ENCODE results near the gene TMEM187.

Gene TMEM187

GRCh38 chrX:153955228-153955732 is 17.3 kb upstream of the TMEM187 start:
- DNase-seq: no peak

GRCh38 chrX:153956044-153956907 is 16.3 kb upstream of the TMEM187 start:
- no peak for DNase-seq

- DNase-seq: no peak
Measured at GRCh38 chrX:153957224-153957623, 15.3 kb upstream of the TMEM187 start.

- no peak for DNase-seq
Measured at GRCh38 chrX:153958605-153959004, 13.9 kb upstream of the TMEM187 start.

GRCh38 chrX:153959649-153960048 is 12.9 kb upstream of the TMEM187 start:
- DNase-seq: no peak

GRCh38 chrX:153960077-153960476 is 12.5 kb upstream of the TMEM187 start:
- no peak for DNase-seq

- no peak for DNase-seq
Measured at GRCh38 chrX:153960786-153961185, 11.8 kb upstream of the TMEM187 start.

- DNase-seq: no peak
Measured at GRCh38 chrX:153961292-153961691, 11.3 kb upstream of the TMEM187 start.

GRCh38 chrX:153963546-153963945 is 9.0 kb upstream of the TMEM187 start:
- no peak for DNase-seq

- no peak for DNase-seq
Measured at GRCh38 chrX:153964105-153964504, 8.4 kb upstream of the TMEM187 start.

GRCh38 chrX:153965406-153965805 is 7.1 kb upstream of the TMEM187 start:
- no peak for DNase-seq

GRCh38 chrX:153966283-153966688 is 6.3 kb upstream of the TMEM187 start:
- no peak for DNase-seq

GRCh38 chrX:153966841-153967535 is 5.6 kb upstream of the TMEM187 start:
- DNase-seq: peak; percentile 62

- DNase-seq: no peak
Measured at GRCh38 chrX:153967536-153968224, 4.9 kb upstream of the TMEM187 start.

- DNase-seq: no peak
Measured at GRCh38 chrX:153968255-153968654, 4.3 kb upstream of the TMEM187 start.

GRCh38 chrX:153968754-153969124 is 3.8 kb upstream of the TMEM187 start:
- DNase-seq: no peak

GRCh38 chrX:153969125-153969903 is 3.2 kb upstream of the TMEM187 start:
- no peak for DNase-seq

- no peak for DNase-seq
Measured at GRCh38 chrX:153969904-153970356, 2.6 kb upstream of the TMEM187 start.

GRCh38 chrX:153970357-153971123 is 2.0 kb upstream of the TMEM187 start:
- no peak for DNase-seq

GRCh38 chrX:153971124-153971449 is 1.5 kb upstream of the TMEM187 start:
- DNase-seq: peak; percentile 86

- DNase-seq: peak; percentile 90
Measured at GRCh38 chrX:153971450-153972367, 845 bp upstream of the TMEM187 start, which contains the start of gene HCFC1. Gene HCFC1, minus strand, starts transcription at chrX:153971818. Its CDS starts 978 bp downstream, at chrX:153970840.

Data from stimulated activated CD4-positive, alpha-beta T cell treated with anti-CD3 and anti-CD28 coated beads, Interleukin-4, amount 100 ng/mL, for 24 hours (primary cell).